ENCODE results near the gene BEND7. TPM values are rescaled to one million over a fixed set of nuclear protein-coding genes. Genes with fewer than 3 reads are reported as not detected.

BEND7 gene
- total and polyA plus RNA-seq, 2 of the 4 experiments (the other 2 are of a cell fraction) = 2.3 to 3.5 TPM

DNA sequence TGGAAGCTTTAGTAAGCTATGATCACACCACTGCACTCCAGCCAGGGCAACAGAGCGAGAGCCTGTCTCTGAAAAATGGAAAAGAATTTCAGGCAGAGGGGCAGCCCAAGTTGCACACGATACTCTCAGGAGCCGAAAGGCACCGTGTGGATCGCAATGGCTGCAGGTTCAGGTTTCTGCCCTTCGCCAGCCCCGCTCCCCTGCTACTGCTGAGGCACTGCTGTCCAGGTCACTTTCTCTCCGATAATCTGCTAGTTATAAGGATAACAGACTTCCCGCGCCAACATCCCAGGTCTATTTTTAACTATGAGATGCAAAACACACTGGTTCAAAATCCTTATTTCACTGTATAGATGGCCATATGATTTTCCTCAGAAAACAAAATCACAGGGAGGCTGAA is 11.1 kb downstream of the BEND7 start:
- H3K36me3 ChIP-seq (ENCODE audit: control insufficient read depth, insufficient read depth, low read length) = peaks cover 2% of the 10 kb centered on the region
- H3K56ac ChIP-seq (ENCODE audit: extremely low read depth, insufficient read depth, low read length) = no peak overlapping the region
- H2BK20ac ChIP-seq (ENCODE audit: low read depth, low read length) = no peak overlapping the region
- H3K18ac ChIP-seq (ENCODE audit: low read depth, low read length) = no peak overlapping the region
- POLR2A ChIA-PET (ENCODE audit: unreplicated experiment) = interaction anchor here (0.9 kb wide), 1 partner anchor 10 kb away, joined by 3 read pairs; no protein-coding TSS in a partner anchor
- H4K8ac ChIP-seq (ENCODE audit: low read depth in 2 of 2, low read length in 2 of 2) = no peak overlapping the region
- no peak overlapping the region for H4K91ac ChIP-seq (ENCODE audit: insufficient read depth, low read depth, low read length)
- CTCF ChIA-PET = no interaction called here
- no peak overlapping the region for H4K5ac ChIP-seq (ENCODE audit: low read depth, low read length)
- no peak overlapping the region for H3K4me2 ChIP-seq (ENCODE audit: low read depth, low read length)
- ATAC-seq (ENCODE audit: low read depth) = no peak
- no peak for TF ChIP-seq MAFK (IDR thresholded peaks at IDR 0.05; ENCODE audit: low read depth, low read length)
- no peak for TF ChIP-seq MAZ (IDR thresholded peaks at IDR 0.05; ENCODE audit: borderline replicate concordance, low read depth, low read length)
- no peak for TF ChIP-seq POLR2A (IDR thresholded peaks at IDR 0.05; ENCODE audit: low read depth, low read length)
- TF ChIP-seq, protein P1, sequence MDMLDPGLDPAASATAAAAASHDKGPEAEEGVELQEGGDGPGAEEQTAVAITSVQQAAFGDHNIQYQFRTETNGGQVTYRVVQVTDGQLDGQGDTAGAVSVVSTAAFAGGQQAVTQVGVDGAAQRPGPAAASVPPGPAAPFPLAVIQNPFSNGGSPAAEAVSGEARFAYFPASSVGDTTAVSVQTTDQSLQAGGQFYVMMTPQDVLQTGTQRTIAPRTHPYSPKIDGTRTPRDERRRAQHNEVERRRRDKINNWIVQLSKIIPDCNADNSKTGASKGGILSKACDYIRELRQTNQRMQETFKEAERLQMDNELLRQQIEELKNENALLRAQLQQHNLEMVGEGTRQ (IDR thresholded peaks at IDR 0.05; ENCODE audit: low read depth, low read length) = no peak
- TF ChIP-seq, protein P2, sequence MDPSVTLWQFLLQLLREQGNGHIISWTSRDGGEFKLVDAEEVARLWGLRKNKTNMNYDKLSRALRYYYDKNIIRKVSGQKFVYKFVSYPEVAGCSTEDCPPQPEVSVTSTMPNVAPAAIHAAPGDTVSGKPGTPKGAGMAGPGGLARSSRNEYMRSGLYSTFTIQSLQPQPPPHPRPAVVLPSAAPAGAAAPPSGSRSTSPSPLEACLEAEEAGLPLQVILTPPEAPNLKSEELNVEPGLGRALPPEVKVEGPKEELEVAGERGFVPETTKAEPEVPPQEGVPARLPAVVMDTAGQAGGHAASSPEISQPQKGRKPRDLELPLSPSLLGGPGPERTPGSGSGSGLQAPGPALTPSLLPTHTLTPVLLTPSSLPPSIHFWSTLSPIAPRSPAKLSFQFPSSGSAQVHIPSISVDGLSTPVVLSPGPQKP (IDR thresholded peaks at IDR 0.05; ENCODE audit: borderline replicate concordance, low read depth, low read length) = no peak
- no peak for TF ChIP-seq CHD1 (IDR thresholded peaks at IDR 0.05; ENCODE audit: low read depth, low read length)
- no peak for TF ChIP-seq MXI1 (IDR thresholded peaks at IDR 0.05; ENCODE audit: borderline replicate concordance, low read depth, low read length)
- no peak for TF ChIP-seq RCOR1 (IDR thresholded peaks at IDR 0.05; ENCODE audit: insufficient replicate concordance, low read length)
- TF ChIP-seq SMC3 (IDR thresholded peaks at IDR 0.05; ENCODE audit: low read depth, low read length) = no peak
- TF ChIP-seq NFE2L2 (IDR thresholded peaks at IDR 0.05; ENCODE audit: low read depth, low read length) = no peak
- H2BK5ac ChIP-seq (ENCODE audit: low read depth, low read length, poor library complexity, severe bottlenecking) = no peak overlapping the region
- H3K9ac ChIP-seq (ENCODE audit: low read depth, low read length) = no peak overlapping the region
- H4K20me1 ChIP-seq (ENCODE audit: insufficient read depth, low read length) = no peaks in the 10 kb centered on the region
- no peak overlapping the region for H2AFZ ChIP-seq (replicated peaks; ENCODE audit: low read length, poor library complexity)
- peaks cover 0 to 1% of the 10 kb centered on the region in 2 experiments; a peak in 2 of 4 replicates for H3K79me1 ChIP-seq (ENCODE audit: low read depth in 1 of 2, low read length in 2 of 2)
- H3K4me1 ChIP-seq (ENCODE audit: control insufficient read depth, insufficient read depth, low read length) = no peaks in the 10 kb centered on the region
- no peak overlapping the region for H3K27ac ChIP-seq (ENCODE audit: insufficient read depth, low read length)
- in situ Hi-C loops (cut with MboI; ENCODE audit: low sequenced_read_pairs) = no loop called here
- 78% methylated on average over 7 of the region's 10 CpGs; no CpG with 5 or more reads in 1 of the 2 experiments for WGBS, 2 experiments (ENCODE audit: extremely low coverage in 2 of 2, insufficient read length in 1 of 2)
- no peak overlapping the region for H3K14ac ChIP-seq (replicated peaks; ENCODE audit: low read depth, low read length)
- no peak overlapping the region for H2AK5ac ChIP-seq (ENCODE audit: low read depth, low read length)
- H3K4ac ChIP-seq (ENCODE audit: low read depth, low read length) = no peak overlapping the region
- intact Hi-C loops (cut with micrococcal nuclease) = no loop called here
- dilution Hi-C loops (cut with HindIII; ENCODE audit: low sequenced_read_pairs, unreplicated experiment) = no loop called here
- H3K4me3 ChIP-seq (ENCODE audit: insufficient read depth, low read depth, low read length) = no peak overlapping the region
- H3K9me3 ChIP-seq (ENCODE audit: control insufficient read depth, insufficient read depth, low read length) = no peaks in the 10 kb centered on the region
- H3K9me1 ChIP-seq (ENCODE audit: insufficient read depth, low read length) = no peaks in the 10 kb centered on the region; the same call in 1 of the 2 replicates
- H3K27me3 ChIP-seq (ENCODE audit: control insufficient read depth, insufficient read depth, low read length) = no peaks in the 10 kb centered on the region
- H2BK15ac ChIP-seq (ENCODE audit: low read depth, low read length) = no peak overlapping the region
- no peak for DNase-seq
- no peak overlapping the region for H2AK9ac ChIP-seq (replicated peaks; ENCODE audit: low read depth, low read length, poor library complexity)
- BruUV-seq (replicated peaks) = no TSS peak
- H3K23ac ChIP-seq (ENCODE audit: low read depth, low read length) = no peak overlapping the region
- H2BK120ac ChIP-seq (ENCODE audit: low read depth, low read length) = no peak overlapping the region

Data from IMR-90 (cell line).